SKM-1 treated with dmso at 0.1 percent for 144 hours (cell line): ENCODE results near the gene SLC12A3.
"Not testable (repeated sequence)": the region's sequence is repeated elsewhere in the genome, so short reads cannot be mapped to it uniquely, and the experiment has no call there.

Experiments used
- DNase-seq: peaks from one replicate; lab custom pipeline; 2025; ENCODE audit not compliant: unreplicated experiment; lab: John Stamatoyannopoulos, UW

SLC12A3 gene

GRCh38 chr16:56915336-56916119, 50.5 kb downstream of the SLC12A3 start:
- DNase-seq, result no peak

- DNase-seq, result no peak
Measured at GRCh38 chr16:56916571-56917403, 51.8 kb downstream of the SLC12A3 start.

DNA sequence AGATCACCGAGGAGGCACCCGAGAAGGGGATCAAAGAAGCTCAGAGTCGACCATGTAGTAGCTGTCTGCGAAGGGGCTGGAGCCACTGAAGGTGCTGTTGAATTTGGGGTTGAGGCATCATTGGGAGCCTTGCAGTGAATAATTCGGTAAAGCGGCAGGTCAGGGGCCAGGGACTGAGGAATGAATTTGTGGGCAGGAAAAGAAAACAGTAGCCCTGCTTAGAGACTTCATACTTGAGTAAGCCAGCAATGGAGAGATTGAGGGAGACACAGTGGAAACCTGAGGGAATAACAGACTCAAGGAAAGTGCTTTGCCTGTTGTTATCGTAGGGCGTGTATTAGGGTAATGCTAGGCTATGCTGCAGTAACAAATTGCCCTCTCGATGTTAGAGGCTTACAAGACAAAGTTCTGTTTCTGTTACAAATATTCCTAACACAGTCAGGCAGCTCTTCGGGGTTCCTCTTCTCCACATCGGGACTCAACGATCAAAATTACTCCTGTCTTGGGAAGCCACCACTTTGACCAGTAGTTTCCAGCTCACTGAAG, 53.5 kb downstream of the SLC12A3 start:
- DNase-seq, result no peak

DNA sequence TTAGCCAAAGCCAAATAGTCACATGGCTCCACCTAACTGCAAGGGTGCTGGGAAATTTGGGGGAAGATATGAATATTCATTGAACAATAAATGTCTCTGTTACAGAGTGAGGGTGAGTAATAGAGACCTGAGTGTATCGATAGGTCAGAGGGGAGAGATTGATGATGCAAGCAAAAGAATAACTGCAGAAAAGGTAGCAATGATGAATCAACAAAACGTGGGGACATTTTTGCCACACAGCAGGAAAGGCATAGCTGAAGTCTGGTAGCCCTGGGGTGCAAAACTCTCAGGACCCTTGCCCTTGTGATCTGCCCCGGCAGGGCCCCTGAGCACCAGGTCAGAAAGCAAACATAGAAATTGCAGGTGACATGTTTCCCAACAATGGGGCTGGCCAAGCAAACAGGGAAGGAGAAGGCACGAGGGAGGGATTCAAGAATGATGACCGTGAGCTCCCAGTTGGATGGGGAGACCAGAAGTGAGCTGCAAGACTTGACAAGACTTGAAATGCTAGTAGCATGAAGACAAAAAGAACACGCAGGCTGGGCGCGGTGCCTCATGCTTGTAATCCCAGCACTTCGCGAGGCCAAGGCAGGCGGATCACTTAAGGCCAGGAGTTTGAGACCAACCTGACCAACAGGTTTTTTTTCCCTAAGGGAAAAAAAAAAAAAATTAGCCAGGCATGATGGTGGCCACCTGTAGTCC, 54.2 kb downstream of the SLC12A3 start:
- no peak for DNase-seq

GRCh38 chr16:56921571-56921970, 56.6 kb downstream of the SLC12A3 start:
- DNase-seq, result no peak

- no peak for DNase-seq
Measured at GRCh38 chr16:56923481-56924091, 58.6 kb downstream of the SLC12A3 start.

GRCh38 chr16:56927471-56927870, 62.5 kb downstream of the SLC12A3 start:
- DNase-seq, result no peak

DNA sequence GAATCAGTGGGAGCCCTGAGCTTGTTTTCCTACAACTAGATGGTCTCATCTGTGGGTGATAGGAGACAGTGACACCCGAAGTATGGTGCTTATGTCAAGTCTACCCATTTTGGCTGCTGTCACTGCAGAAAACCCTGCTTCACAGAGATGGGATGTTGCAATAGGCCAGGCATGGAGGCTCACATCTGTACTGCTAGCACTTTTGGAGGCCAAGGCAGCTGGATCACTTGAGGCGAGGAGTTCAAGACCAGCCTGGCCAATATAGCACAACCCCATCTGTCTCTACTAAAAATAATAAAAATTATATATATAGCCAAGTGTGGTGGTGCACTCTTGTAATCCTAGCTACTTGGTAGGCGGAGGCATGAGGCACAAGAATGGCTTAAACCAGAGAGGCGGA, 64.6 kb downstream of the SLC12A3 start:
- no peak for DNase-seq

DNA sequence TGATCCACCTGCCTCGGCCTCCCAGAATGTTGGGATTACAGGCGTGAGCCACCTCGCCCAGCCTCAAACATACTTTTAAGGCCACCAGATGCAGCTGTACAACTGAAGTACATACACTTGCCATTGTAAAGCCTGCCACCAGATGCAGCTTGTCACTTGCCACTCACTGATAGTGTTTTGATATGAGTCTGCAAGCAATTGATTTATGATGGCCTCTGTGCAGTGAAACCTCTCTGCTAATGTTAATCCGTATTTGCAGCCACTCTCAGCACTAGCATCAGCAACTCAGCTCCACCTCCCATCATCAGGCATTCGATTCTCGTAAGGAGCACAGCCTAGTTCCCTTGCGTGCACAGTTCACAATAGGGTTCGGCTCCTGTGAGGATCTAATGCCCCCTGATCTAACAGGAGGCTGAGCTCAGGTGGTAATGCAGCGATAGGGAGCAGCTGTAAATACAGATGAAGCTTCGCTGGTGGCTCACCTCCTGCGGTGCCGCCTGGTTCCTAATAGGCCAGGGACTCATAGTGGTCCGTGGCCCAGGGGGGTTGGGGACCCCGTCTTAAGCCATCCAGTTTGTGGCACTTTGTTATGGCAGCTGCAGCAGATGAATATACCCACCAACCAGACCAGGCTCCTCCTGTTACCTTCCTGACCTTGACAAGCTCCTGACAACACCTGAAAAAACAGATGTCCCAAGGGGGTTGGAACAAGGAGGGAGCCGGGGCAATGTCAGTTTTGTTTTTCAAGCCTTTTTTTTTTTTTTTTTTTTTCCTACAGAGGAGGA, 65.7 kb downstream of the SLC12A3 start:
- DNase-seq, result no peak

DNA sequence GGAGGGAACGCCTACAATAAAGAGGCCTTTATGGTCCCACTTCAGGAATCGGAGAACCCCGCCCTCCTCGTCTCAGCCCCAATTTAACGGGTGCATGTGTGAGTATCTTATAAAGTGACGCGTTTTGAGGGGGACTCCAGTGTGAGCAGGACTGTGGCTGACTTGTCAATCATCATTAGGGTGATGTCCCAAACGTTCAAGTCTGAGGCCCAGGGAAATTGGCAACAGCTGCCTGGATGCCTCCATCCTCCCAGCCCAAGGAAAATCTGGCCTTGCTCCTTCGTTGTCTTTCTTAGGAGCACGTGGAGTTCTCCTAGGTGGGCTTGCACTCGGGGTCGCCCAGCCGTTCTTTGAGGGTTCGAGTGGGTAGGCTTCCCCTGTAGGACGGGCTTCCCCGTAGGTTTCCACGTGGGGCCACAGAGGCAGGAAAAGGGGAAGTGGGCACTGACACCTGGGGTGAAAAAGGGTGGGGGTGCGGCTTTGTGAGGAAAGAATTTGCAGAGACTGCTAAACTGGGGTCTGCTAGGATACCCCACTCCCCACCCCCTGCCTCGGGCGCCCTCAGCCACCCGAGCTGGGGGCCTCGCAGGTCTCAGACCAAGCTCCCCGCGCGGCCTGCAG, 66.4 kb downstream of the SLC12A3 start:
- peak; percentile 72 for DNase-seq

- DNase-seq, result peak; percentile 96
Measured at GRCh38 chr16:56931892-56932720, 67.1 kb downstream of the SLC12A3 start, which contains the start of gene HERPUD1. HERPUD1 (plus strand) TSS chr16:56932142; CDS start chr16:56932245, 103 bp downstream.

DNA sequence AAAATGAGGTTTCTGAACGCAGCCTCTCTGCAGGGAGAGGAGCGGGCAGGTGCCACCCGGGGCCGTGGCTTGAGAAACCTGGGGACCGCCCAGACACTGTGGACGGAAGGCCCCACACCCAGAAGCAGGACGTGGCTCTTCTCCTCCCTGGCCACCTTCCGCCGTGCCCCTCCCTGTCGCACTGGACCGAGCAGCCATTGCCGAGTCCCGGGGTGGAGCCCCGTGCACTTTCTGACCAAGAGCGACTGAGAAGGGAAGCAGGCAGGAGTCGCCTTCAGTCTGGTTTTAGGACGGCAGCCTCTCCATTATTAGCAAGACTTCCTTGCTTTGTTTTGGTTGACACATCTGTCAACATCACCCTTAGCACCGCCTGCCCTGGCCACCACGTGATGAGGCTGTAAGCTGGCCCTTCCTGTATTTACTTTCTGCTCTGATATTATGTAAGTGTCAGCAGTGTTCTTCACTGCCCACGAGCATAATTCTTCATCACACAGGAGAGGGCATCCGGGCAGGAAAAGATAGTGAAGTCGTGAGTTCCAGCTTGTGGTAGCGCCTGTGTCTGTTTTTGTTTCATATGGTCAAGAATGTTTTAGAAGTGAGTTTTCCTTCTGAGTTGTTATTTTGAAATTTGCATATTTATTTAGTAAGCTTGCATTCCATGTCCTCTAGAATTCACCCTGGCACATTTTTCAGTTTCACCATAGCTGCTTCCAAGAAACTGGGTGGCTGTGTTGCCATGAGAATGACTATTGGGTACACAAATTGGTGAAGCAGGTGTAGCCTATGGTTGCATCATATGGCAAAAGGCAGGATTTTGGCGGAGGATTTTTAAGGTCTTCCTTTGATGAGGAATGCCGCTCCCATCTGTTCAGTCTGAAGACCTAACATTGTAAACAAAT, 68.0 kb downstream of the SLC12A3 start:
- peak; percentile 60 for DNase-seq

DNA sequence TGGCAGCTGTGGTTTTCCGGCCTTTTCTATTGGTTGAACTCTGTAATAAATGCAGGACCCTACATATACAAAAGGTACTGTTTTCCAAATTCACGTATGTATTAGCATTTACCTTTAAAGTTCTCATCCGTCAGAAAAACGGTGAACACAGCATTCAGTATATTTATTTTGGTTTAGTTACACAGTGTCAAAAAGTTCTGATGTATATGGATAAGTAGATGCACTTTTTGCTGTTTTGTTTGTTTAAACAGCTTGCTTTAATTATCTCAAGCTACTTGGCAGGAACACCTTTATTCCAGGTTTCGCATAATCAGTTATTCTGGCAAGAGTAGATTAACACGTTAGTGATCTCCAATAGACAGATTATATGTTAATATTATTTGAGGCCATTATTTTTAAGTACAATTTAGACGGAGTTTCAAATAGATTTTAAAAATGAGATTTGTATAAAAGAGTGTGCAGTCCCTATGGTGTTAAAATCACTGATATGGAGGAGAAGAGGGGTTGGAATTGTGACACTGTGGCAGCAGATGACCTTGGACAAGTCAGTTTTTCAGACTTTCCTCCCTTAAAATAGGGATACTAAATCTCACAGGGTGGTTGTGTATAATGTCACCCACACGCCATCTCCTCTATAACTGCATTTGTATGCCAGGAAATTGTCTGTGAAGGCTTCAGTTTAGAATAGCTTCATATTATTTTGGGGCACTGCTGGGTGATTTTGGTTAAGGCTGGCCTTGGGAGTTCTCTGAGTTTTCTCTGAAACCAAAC, 69.0 kb downstream of the SLC12A3 start:
- no peak for DNase-seq

GRCh38 chr16:56934599-56935145, 69.7 kb downstream of the SLC12A3 start:
- DNase-seq, result not testable (repeated sequence)

- no peak for DNase-seq
Measured at GRCh38 chr16:56935201-56935600, 70.2 kb downstream of the SLC12A3 start.

DNA sequence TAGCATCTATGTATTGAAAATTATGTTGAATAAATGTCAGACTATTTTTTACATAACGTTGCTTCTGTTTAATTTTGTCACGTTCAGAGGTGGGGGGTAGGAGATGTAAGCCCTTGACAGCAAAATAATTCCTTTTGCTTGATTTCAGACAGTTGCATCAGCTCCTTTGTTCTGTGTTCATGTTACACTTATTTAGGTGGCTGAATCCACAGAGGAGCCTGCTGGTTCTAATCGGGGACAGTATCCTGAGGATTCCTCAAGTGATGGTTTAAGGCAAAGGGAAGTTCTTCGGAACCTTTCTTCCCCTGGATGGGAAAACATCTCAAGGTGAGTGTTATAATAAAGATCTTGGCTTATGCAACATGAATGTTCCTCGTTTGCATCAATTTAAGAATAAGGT, 71.5 kb downstream of the SLC12A3 start:
- no peak for DNase-seq

- DNase-seq, result no peak
Measured at GRCh38 chr16:56936950-56937349, 71.9 kb downstream of the SLC12A3 start.
